Esophagus muscularis mucosa (tissue), 4 donors: ENCODE measurements around the gene TMEM209. TPM values are rescaled to one million over a fixed set of nuclear protein-coding genes. Genes with fewer than 3 reads are reported as not detected.

ENCODE experiments used
- DNase-seq: peaks from one replicate; pipeline ENCODE4 v3.0.0-alpha.2; 2017; ENCODE audit errors: extremely low spot score
- H3K27ac ChIP-seq, 4 donors: fragments of 200-600 bp; sonication (generic); replicated peaks in 1 of 4; 1 replicate in 3 of 4; 2 replicates in 1 of 4; pipeline ENCODE4 v1.5.1; 2016 to 2019; ENCODE audit warnings: mild to moderate bottlenecking in 1 of 4
- H3K27me3 ChIP-seq, 4 donors: fragments of 200-600 bp; sonication (generic); one replicate each; pipeline versions ENCODE4 v1.5.1 to v1.6.0; 2016 to 2019
- H3K36me3 ChIP-seq, 4 donors: fragments of 200-600 bp; sonication (generic); one replicate each; pipeline ENCODE4 v1.5.1; 2016 to 2019
- H3K4me1 ChIP-seq, 4 donors: fragments of 200-600 bp; sonication (generic); one replicate each; pipeline ENCODE4 v1.5.1; 2016 to 2019
- H3K4me3 ChIP-seq, 4 donors: fragments of 200-600 bp; sonication (generic); 1 replicate in 2 of 4; 2 replicates in 2 of 4; pipeline ENCODE4 v1.5.1; 2016 to 2019; ENCODE audit warnings: mild to moderate bottlenecking in 4 of 4, moderate library complexity in 1 of 4
- H3K9me3 ChIP-seq, 4 donors: fragments of 200-600 bp; sonication (generic); 1 replicate in 3 of 4; 2 replicates in 1 of 4; pipeline ENCODE4 v1.5.1; 2016 to 2019
- CTCF ChIP-seq, 3 experiments: fragments of 200-600 bp in 2 of 3; fragments of 450-650 bp in 1 of 3; sonication (generic) in 2 of 3; IDR thresholded peaks; one replicate each; pipeline ENCODE4 v1.5.1; 2017 to 2019; ENCODE audit warnings: antibody characterized with exemption in 3 of 3, mild to moderate bottlenecking in 2 of 3, moderate library complexity in 1 of 3
- EP300 ChIP-seq: sonication (generic); formaldehyde crosslinking; IDR thresholded peaks from one replicate; pipeline ENCODE4 v1.6.1; 2017; ENCODE audit warnings: antibody characterized with exemption
- POLR2A ChIP-seq: fragments of 450-650 bp; IDR thresholded peaks from one replicate; pipeline ENCODE4 v1.6.1; 2017; ENCODE audit warnings: antibody characterized with exemption, moderate library complexity, mild to moderate bottlenecking, low read depth
- POLR2AphosphoS5 ChIP-seq, 2 donors: sonication (generic); formaldehyde crosslinking; IDR thresholded peaks; one replicate each; pipeline ENCODE4 v1.6.1; 2017; ENCODE audit warnings: antibody characterized with exemption in 2 of 2
- WGBS: methylation state at CpG from one replicate; pipeline ENCODE4 v1.1.5; 2018; 5-methylcytosine and 5-hydroxymethylcytosine counted together
- intact Hi-C: fragments of 100-400 bp; cut with DNase I; formaldehyde crosslinking; loops from one replicate; pipeline ENCODE4 v1.15.1; 2023
- total RNA-seq, 4 donors: library from RNA; depleted of rRNA; stranded (reverse); fragments of >200 nt; gene quantifications; one replicate each; pipeline versions ENCODE4 v1.1.0 to v1.2.1, GENCODE V29; 2016

The TMEM209 gene
- total RNA-seq, 4 donors from 2014 or later = 6.8 to 8.7 (median 8.0) TPM

GRCh38 chr7:130141884-130142653 is 63.1 kb downstream of the TMEM209 start:
- Histone ChIP-seq H3K36me3 (peaks cover 0 to 18% (median 15%) of the 10 kb centered on the region in 4 donors), H3K27ac (peak overlapping the region; percentile 72 to 86 (median 73)), H3K27me3 (no peaks in the 10 kb centered on the region), H3K4me1 (peaks cover 4 to 40% (median 31%) of the 10 kb centered on the region in 4 donors), H3K4me3 (peak overlapping the region; percentile 64 to 75 (median 68)), H3K9me3 (no peaks in the 10 kb centered on the region)
- intact Hi-C loops = no loop called here
- no peak for DNase-seq
- 70% methylated on average over 14 of the region's 17 CpGs for WGBS
- TF ChIP-seq POLR2A = no peak
- TF ChIP-seq POLR2AphosphoS5 (IDR thresholded peaks at IDR 0.05) = no peak
- TF ChIP-seq CTCF (IDR thresholded peaks at IDR 0.05) = no peak
- TF ChIP-seq EP300 = no peak

- Histone ChIP-seq H3K27ac (peak overlapping the region; percentile 72 to 86 (median 73)), H3K4me3 (peak overlapping the region; percentile 64 to 75 (median 68)), H3K4me1 (peaks cover 4 to 40% (median 31%) of the 10 kb centered on the region in 4 donors), H3K9me3 (no peaks in the 10 kb centered on the region), H3K36me3 (peaks cover 0 to 23% (median 16%) of the 10 kb centered on the region in 4 donors), H3K27me3 (no peaks in the 10 kb centered on the region)
- intact Hi-C loops = no loop called here
- DNase-seq = no peak
- WGBS = 14% methylated on average over 24 of the region's 39 CpGs
- TF ChIP-seq POLR2AphosphoS5 (IDR thresholded peaks at IDR 0.05) (peak; percentile 52 to 69), EP300 (no peak), POLR2A (no peak), CTCF (IDR thresholded peaks at IDR 0.05) (no peak)
These were observed 63.9 kb downstream of the TMEM209 start for GRCh38 chr7:130141161-130141883.

GRCh38 chr7:130140551-130141160 is 64.5 kb downstream of the TMEM209 start:
- 84% methylated on average over 39 of the region's 47 CpGs for WGBS
- intact Hi-C loops = no loop called here
- Histone ChIP-seq H3K4me1 (peaks cover 4 to 40% (median 31%) of the 10 kb centered on the region in 4 donors), H3K4me3 (peak overlapping the region; percentile 64 to 75 (median 68)), H3K36me3 (peaks cover 0 to 29% (median 22%) of the 10 kb centered on the region in 4 donors), H3K27me3 (no peaks in the 10 kb centered on the region), H3K9me3 (no peaks in the 10 kb centered on the region), H3K27ac (peak overlapping the region; percentile 72 to 86 (median 73))
- TF ChIP-seq EP300 (no peak), POLR2A (no peak)
- DNase-seq = no peak

GRCh38 chr7:130139193-130139960 is 65.8 kb downstream of the TMEM209 start:
- Histone ChIP-seq H3K4me1 (peaks cover 4 to 36% (median 26%) of the 10 kb centered on the region in 4 donors), H3K27ac (no peak overlapping the region), H3K4me3 (no peak overlapping the region), H3K9me3 (no peaks in the 10 kb centered on the region), H3K36me3 (peaks cover 0 to 41% (median 29%) of the 10 kb centered on the region in 4 donors), H3K27me3 (no peaks in the 10 kb centered on the region)
- WGBS = 92% methylated on average over 2 of the region's 2 CpGs
- DNase-seq = no peak
- TF ChIP-seq EP300 (no peak), POLR2A (no peak), CTCF (IDR thresholded peaks at IDR 0.05) (no peak), POLR2AphosphoS5 (IDR thresholded peaks at IDR 0.05) (no peak)
- intact Hi-C loops = no loop called here
